ENCODE data around the gene OR8J3. TPM values are rescaled to one million over a fixed set of nuclear protein-coding genes. Genes with fewer than 3 reads are reported as not detected.

OR8J3 gene
- total RNA-seq, 1 donor = not detected

DNA sequence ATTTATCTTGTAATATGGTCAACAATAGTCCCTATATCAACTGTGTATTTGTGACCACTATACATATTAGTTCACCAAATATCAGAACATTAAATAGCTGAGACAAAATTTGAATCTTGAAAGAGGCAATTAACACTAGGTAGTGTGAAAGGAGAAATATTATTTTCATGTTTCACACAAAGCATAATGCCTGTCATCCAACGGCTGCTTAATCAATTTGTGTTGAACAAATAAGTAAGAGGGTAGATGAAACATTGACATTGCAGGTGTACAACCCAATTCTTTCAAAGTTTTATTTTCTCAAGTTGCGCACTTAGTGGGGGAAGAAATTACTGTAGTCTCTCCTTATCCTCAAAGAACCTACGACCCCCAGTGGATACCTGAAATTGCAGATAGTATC is 50.3 kb downstream of the OR8J3 start:
- H3K4me3 ChIP-seq (ENCODE audit: low read depth, low read length) = no peak overlapping the region
- TF ChIP-seq, protein P1, sequence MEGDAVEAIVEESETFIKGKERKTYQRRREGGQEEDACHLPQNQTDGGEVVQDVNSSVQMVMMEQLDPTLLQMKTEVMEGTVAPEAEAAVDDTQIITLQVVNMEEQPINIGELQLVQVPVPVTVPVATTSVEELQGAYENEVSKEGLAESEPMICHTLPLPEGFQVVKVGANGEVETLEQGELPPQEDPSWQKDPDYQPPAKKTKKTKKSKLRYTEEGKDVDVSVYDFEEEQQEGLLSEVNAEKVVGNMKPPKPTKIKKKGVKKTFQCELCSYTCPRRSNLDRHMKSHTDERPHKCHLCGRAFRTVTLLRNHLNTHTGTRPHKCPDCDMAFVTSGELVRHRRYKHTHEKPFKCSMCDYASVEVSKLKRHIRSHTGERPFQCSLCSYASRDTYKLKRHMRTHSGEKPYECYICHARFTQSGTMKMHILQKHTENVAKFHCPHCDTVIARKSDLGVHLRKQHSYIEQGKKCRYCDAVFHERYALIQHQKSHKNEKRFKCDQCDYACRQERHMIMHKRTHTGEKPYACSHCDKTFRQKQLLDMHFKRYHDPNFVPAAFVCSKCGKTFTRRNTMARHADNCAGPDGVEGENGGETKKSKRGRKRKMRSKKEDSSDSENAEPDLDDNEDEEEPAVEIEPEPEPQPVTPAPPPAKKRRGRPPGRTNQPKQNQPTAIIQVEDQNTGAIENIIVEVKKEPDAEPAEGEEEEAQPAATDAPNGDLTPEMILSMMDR (IDR thresholded peaks at IDR 0.05; ENCODE audit: insufficient read depth, low read length) = no peak
- DNase-seq (ENCODE audit: low read depth) = no peak

Small RNAs within 50 kb of the gene (small RNA-seq; reads per million reads assigned to genes)
- not detected for gene OR8I4P

Other genes starting within 250 kb of the OR8J3 start
- not detected in 2 replicates for gene OR5W2, start 225.6 kb downstream of the OR8J3 start, total RNA-seq (ENCODE audit: low replicate concordance)
- gene OR5I1, start 203.8 kb downstream of the OR8J3 start, total RNA-seq (ENCODE audit: low replicate concordance) = not detected in 2 replicates
- gene OR10AG1, start 170.3 kb downstream of the OR8J3 start, total RNA-seq (ENCODE audit: low replicate concordance) = not detected in 2 replicates
- not detected in 2 replicates for gene OR5F1, start 145.6 kb downstream of the OR8J3 start, total RNA-seq (ENCODE audit: low replicate concordance)
- not detected in 2 replicates for gene OR5AS1, start 112.5 kb downstream of the OR8J3 start, total RNA-seq (ENCODE audit: low replicate concordance)
- not detected in 2 replicates for gene OR8I2, start 46.9 kb downstream of the OR8J3 start, total RNA-seq (ENCODE audit: low replicate concordance)
- gene OR8H2, start 36.5 kb downstream of the OR8J3 start, total RNA-seq (ENCODE audit: low replicate concordance) = not detected in 2 replicates
- not detected in 2 replicates for gene OR8H3, start 17.8 kb downstream of the OR8J3 start, total RNA-seq (ENCODE audit: low replicate concordance)
- gene OR8K5, start 20.1 kb upstream of the OR8J3 start, total RNA-seq (ENCODE audit: low replicate concordance) = not detected in 2 replicates
- gene OR5J2, start 36.4 kb upstream of the OR8J3 start, total RNA-seq (ENCODE audit: low replicate concordance) = not detected in 2 replicates
- gene OR5T2, start 94.1 kb upstream of the OR8J3 start, total RNA-seq (ENCODE audit: low replicate concordance) = not detected in 2 replicates
- gene OR5T3, start 112.1 kb upstream of the OR8J3 start, total RNA-seq (ENCODE audit: low replicate concordance) = not detected in 2 replicates
- not detected in 2 replicates for gene OR5T1, start 134.0 kb upstream of the OR8J3 start, total RNA-seq (ENCODE audit: low replicate concordance)
- not detected in 2 replicates for gene OR8H1, start 152.1 kb upstream of the OR8J3 start, total RNA-seq (ENCODE audit: low replicate concordance)
- gene OR8K3, start 174.9 kb upstream of the OR8J3 start, total RNA-seq (ENCODE audit: low replicate concordance) = not detected in 2 replicates
- not detected in 2 replicates for gene OR8K1, start 205.8 kb upstream of the OR8J3 start, total RNA-seq (ENCODE audit: low replicate concordance)
- gene OR8J1, start 214.1 kb upstream of the OR8J3 start, total RNA-seq (ENCODE audit: low replicate concordance) = not detected in 2 replicates
- not detected in 2 replicates for gene OR8U1, start 235.4 kb upstream of the OR8J3 start, total RNA-seq (ENCODE audit: low replicate concordance)